Measurements from ENCODE around the gene LCA5L. TPM values are rescaled to one million over a fixed set of nuclear protein-coding genes. Genes with fewer than 3 reads are reported as not detected.
A peak's percentile ranks its signal among the peaks of the same experiment; 100 is the strongest.

Gene LCA5L
- total and polyA plus RNA-seq, 2 experiments from 2014 or later: 0.69 to 1.4 TPM

DNA sequence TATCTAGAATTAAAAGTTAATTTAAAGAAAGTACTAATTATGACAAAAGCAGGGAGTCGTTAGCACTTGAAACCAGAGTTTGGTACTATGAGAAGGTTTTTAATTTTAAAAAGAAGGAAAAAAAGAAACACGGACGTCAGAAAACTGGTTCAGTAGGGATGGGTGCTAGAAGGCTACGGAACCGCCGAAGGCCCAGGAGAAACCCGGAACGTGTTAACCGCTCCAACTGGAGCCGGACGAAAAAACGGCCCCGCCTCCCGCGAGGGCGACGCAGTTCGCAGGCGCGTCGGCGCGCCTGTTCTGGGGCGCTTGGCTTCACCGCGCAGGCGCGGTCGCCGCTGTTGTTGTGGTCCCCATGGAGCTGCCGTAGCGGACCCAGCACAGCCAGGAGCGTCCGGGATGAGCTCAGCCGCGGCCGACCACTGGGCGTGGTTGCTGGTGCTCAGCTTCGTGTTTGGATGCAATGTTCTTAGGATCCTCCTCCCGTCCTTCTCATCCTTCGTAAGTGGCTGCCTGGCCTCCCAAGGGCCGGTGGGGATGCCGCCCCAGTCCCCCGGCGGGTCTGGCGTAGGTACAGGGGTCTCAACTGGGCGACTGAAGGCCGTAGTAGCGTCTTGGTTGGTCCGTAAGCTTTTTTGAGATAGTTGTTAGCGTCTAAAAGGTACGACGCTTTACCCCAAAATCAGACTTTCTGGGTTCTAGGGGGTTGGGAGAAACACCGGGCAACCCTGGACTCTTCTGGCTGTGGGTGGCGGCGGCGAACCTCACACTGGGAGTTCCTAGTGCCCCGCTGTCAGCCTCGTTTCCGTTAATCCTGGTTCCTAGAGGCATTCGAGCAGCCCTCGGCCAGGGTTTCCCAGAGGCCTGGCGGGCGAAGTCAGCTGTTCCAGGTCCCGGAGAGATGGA lies 65.3 kb downstream of the LCA5L start (continued):
- TF ChIP-seq, protein P1, sequence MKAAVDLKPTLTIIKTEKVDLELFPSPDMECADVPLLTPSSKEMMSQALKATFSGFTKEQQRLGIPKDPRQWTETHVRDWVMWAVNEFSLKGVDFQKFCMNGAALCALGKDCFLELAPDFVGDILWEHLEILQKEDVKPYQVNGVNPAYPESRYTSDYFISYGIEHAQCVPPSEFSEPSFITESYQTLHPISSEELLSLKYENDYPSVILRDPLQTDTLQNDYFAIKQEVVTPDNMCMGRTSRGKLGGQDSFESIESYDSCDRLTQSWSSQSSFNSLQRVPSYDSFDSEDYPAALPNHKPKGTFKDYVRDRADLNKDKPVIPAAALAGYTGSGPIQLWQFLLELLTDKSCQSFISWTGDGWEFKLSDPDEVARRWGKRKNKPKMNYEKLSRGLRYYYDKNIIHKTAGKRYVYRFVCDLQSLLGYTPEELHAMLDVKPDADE (IDR thresholded peaks at IDR 0.05): no peak
- TF ChIP-seq JUNB (IDR thresholded peaks at IDR 0.05; ENCODE audit: unreplicated experiment): no peak
- TF ChIP-seq CREB1 (CRISPR knock-in tag; IDR thresholded peaks at IDR 0.05; ENCODE audit: low read depth): peak; percentile 77
- TF ChIP-seq, protein P2, sequence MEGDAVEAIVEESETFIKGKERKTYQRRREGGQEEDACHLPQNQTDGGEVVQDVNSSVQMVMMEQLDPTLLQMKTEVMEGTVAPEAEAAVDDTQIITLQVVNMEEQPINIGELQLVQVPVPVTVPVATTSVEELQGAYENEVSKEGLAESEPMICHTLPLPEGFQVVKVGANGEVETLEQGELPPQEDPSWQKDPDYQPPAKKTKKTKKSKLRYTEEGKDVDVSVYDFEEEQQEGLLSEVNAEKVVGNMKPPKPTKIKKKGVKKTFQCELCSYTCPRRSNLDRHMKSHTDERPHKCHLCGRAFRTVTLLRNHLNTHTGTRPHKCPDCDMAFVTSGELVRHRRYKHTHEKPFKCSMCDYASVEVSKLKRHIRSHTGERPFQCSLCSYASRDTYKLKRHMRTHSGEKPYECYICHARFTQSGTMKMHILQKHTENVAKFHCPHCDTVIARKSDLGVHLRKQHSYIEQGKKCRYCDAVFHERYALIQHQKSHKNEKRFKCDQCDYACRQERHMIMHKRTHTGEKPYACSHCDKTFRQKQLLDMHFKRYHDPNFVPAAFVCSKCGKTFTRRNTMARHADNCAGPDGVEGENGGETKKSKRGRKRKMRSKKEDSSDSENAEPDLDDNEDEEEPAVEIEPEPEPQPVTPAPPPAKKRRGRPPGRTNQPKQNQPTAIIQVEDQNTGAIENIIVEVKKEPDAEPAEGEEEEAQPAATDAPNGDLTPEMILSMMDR (conservative IDR thresholded peaks at IDR 0.05; ENCODE audit: low read depth in 2 of 2): no peak
- TF ChIP-seq STAT1 (IDR thresholded peaks at IDR 0.05; ENCODE audit: unreplicated experiment): no peak
- TF ChIP-seq POLR2AphosphoS5 (IDR thresholded peaks at IDR 0.05; ENCODE audit: low read depth): peak; percentile 63

DNA sequence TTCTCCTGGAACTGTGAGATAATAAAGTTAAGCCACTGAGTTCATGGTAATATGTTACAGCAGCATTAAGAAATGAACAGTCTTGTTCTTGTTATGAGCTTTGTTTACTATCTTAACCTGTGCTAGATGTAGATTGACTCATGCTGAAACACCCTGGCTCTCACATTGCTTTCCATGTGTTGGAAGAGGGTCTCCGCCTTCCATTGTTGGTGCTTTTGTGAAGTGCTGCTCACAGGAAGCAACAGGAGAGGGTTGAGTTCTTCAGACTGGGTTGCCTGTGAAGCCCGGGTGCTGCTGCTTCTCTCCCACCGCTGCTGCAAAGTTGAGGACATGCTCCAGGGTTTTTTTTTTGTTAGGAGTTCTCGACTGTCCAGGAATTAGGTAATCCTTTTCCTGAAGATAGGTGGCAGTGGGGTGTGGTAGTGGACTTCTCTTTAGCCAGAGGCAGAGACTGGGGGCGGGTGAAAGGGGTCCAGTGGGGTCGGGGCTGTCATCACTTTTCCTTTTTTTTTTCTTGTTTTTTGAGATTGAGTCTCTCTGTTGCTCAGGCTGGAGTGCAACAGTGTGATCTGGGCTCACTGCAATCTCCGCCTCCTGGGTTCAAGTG lies 68.0 kb downstream of the LCA5L start:
- Mint-ChIP-seq H3K9me3 (no peaks in the 10 kb centered on the region), H3K4me3 (no peak overlapping the region), H3K27me3 (ENCODE audit: insufficient read depth, low read depth, poor library complexity) (peaks cover 7% of the 10 kb centered on the region), H3K36me3 (ENCODE audit: low read depth) (no peaks in the 10 kb centered on the region; the same call in 2 of the 3 replicates), H3K27ac (no peak overlapping the region; the same call in 1 of the 2 replicates), H3K4me1 (peaks cover 21% of the 10 kb centered on the region)
- TF ChIP-seq, protein P2 (conservative IDR thresholded peaks at IDR 0.05; ENCODE audit: low read depth in 2 of 2): peak in 1 of 2 experiments; percentile 15; a peak in 1 of 4 replicates
- no peak for TF ChIP-seq CREB1 (CRISPR knock-in tag; IDR thresholded peaks at IDR 0.05; ENCODE audit: low read depth)
- no peak for TF ChIP-seq NANOG (IDR thresholded peaks at IDR 0.05; ENCODE audit: borderline replicate concordance)
- TF ChIP-seq POLR2AphosphoS5 (IDR thresholded peaks at IDR 0.05; ENCODE audit: low read depth): no peak
- DNase-seq (ENCODE audit: low spot score) (peak; percentile 31), ATAC-seq (no peak)
- no peaks in the 10 kb centered on the region for H3K27me3 ChIP-seq (ENCODE audit: insufficient read depth)
- H3K36me3 ChIP-seq (ENCODE audit: insufficient read depth): no peaks in the 10 kb centered on the region
- H3K79me2 ChIP-seq (replicated peaks; ENCODE audit: insufficient read depth): peaks cover 16% of the 10 kb centered on the region
- no peaks in the 10 kb centered on the region; the same call in 1 of the 2 replicates for H4K20me1 ChIP-seq (replicated peaks; ENCODE audit: insufficient read depth)
- H2AFZ ChIP-seq: peak overlapping the region; percentile 85
- no peak overlapping the region for H3K27ac ChIP-seq (ENCODE audit: low read depth)
- peaks cover 14% of the 10 kb centered on the region; the same call in 1 of the 2 replicates for H3F3A ChIP-seq (replicated peaks; ENCODE audit: low read depth)
- peaks cover 6% of the 10 kb centered on the region for H3K4me1 ChIP-seq (ENCODE audit: insufficient read depth)
- H3K9me2 ChIP-seq (ENCODE audit: insufficient read depth): no peaks in the 10 kb centered on the region
- H3K4me2 ChIP-seq: no peak overlapping the region
- H3K4me3 ChIP-seq: no peak overlapping the region
